GM18907 (cell line): ENCODE data around the gene QTRT2.

Experiments used
- ATAC-seq: cut with Tn5 transposase; IDR thresholded peaks from one replicate; pipeline ENCODE4 v1.9.1; 2021; ENCODE audit warnings: mild to moderate bottlenecking, moderate library complexity; ENCODE audit not compliant: unreplicated experiment

The QTRT2 gene

DNA sequence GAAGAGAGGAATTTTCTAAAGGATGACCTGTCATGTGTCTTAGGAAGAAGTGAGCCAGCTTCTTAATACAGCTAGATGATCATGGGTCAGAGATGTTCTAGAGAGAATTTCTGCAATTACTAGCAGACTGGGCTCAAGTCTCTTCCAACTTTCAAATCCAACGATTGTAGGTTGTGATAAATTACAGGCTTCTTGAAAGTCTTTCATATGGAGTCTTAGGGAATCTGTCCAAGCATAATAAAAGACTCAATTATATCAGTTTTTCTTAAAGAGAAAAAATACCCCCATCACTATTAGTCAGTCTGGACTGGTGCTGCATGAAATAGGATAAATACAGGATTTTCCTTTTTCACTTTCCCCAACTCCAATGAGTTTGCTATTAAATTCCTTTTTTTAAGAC, 63.2 kb downstream of the QTRT2 start:
- no peak for ATAC-seq

- no peak for ATAC-seq
These were observed 63.7 kb downstream of the QTRT2 start for GRCh38 chr3:114120211-114120610.

DNA sequence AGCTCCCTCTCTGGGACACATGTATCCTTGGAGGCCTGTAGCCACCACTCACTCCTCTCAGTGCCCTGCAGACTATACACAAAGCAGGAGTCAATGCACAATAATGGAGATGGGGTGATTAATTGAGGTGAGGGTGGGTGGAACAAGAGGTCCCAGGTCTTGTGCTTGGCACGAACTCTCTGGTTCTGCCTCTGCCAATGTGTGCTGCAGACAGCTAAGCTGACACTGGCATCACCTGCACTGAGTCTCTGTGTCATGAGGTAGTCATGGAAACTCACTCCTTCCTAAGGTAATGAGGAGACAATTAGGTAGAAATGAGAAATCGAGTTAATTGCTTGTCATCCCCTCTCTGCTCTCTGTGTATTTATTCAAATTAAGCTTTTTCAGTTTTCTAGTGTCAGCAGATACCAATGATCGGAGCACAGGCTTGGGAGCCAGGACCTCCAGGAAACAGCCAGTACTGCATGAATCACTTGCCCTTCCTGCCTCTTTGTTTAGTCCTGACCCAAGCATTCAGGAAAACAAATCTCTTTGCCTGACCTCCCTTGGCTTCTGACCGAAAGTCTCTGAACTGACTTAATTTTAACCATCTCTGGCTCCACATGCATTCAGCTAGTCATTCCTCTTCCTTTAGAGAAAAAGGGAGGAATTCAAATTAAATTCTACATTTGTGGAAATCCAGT, 65.6 kb downstream of the QTRT2 start:
- no peak for ATAC-seq

- ATAC-seq, result no peak
These were observed 69.9 kb downstream of the QTRT2 start for GRCh38 chr3:114126461-114126860.

DNA sequence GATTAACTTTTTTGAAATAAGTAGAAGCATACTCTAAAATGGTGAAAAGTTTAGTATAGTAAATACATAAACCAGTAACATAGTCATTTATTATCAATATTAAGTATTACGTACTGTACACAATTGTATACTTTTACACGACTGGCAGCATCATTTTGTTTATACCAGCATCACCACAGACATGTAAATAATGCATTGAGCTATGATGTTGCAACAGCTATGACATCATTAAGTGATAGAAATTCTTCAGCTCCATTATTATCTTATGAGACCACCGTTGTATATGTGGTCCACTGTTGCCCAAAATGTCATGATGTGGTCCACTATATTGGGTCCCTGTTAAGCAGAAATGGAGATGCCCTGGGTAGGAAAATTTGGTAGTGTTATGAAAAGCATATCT, 71.0 kb downstream of the QTRT2 start:
- ATAC-seq, result no peak

DNA sequence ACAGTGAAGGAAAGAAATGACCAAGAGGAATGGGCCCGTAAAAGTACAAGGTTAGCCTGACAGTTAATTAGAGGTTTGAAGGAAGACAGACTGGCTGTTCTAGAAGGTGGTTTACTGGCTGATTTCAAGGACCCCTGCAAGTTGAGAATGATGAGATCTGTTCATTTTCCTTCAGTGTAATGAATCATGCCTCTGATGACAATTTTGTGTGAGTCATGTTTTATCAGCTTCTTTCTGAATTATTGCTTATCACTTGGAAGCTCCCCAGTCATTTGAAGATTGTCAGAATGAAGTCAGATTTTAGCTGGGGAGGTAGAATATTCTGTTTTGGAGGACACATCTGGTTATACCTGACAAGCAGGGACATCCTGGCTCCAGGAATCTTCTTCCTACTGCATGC, 71.7 kb downstream of the QTRT2 start:
- ATAC-seq, result no peak

DNA sequence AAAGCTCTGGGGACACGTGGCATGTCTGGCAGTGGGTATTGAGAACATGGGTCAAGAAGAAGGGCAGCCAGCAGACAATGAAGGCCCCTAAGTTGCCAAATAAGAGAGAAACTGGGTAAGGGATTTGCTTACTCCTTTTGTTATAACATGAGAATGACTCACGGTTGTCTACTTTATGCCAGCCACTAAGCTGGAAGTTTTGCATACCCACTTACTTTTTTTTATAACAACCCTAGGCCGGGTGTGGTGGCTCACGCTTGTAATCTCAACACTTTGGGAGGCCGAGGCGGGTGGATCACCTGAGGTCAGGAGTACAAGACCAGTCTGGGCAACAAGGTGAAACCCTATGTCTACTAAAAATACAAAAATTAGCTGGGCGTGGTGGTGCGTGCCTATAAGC, 72.3 kb downstream of the QTRT2 start:
- ATAC-seq, result no peak

DNA sequence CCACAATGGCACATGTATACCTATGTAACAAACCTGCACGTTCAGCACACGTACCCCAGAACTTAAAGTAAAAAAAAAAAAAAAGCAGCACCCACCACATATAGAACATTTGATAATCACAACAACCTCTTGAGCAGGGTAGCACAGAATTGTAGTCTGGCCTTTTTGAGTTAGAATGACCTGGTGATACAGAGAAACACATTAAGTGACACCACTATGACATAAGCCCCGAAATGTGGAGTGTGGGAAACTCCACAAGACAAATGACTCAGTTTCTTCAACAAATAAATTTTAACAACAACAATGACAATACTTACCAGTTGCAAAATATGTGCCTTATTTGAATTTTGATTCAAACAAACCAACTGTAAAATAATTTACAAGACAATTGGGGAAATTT, 76.0 kb downstream of the QTRT2 start:
- no peak for ATAC-seq

DNA sequence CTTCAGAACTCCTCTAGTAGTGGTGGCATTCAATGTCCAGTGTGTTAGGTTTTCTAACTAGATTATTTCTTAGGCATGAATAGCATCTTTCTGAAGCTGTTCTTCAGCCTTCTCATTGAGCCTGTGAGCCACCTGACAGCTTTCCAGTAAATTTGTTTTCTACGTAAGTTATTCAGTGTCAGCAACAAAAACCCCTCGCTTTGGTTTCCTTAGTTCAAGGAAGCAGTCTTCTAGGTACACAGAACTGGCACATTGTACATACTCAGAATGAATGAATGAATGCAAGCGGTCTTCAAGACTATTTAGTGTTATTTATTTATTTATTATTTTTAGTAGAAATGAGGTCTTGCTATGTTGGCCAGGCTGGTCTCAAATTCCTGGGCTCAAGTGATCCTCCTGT, 77.4 kb downstream of the QTRT2 start:
- ATAC-seq, result no peak
